Measurements from ENCODE around the gene ZNF641. TPM values are rescaled to one million over a fixed set of nuclear protein-coding genes. Genes with fewer than 3 reads are reported as not detected.
"Not testable (repeated sequence)": the region's sequence is repeated elsewhere in the genome, so short reads cannot be mapped to it uniquely, and the experiment has no call there.

Gene ZNF641
- total RNA-seq, 3 donors from 2014 or later: 12.9 to 20.7 (median 13.5) TPM

DNA sequence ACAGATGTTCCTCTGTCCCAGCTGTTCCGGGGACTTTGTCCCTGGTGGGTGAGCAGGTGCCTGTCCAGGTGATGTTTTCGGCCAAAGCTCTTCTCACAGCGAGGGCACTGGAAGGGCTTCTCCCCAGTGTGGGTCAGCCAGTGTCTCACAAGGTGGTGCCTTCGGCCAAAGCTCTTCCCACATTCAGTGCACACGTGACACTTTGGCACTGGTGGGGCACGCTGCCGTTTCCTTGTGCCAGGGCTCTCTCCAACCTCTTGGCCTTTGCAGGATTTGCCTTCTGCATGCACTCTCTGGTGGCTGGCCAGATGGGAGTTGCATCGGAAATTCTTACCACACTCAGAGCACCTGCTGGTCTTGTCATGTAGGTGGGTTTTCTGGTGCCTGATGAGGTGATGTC is 7.7 kb downstream of the ZNF641 start:
- DNase-seq (no peak), ATAC-seq (no peak)
- Histone ChIP-seq H3K36me3 (ENCODE audit: low read depth) (peaks cover 4% of the 10 kb centered on the region), H3K4me1 (ENCODE audit: low read depth) (no peaks in the 10 kb centered on the region), H3K9me3 (no peaks in the 10 kb centered on the region), H3K4me3 (no peak overlapping the region)
- TF ChIP-seq, protein P1, sequence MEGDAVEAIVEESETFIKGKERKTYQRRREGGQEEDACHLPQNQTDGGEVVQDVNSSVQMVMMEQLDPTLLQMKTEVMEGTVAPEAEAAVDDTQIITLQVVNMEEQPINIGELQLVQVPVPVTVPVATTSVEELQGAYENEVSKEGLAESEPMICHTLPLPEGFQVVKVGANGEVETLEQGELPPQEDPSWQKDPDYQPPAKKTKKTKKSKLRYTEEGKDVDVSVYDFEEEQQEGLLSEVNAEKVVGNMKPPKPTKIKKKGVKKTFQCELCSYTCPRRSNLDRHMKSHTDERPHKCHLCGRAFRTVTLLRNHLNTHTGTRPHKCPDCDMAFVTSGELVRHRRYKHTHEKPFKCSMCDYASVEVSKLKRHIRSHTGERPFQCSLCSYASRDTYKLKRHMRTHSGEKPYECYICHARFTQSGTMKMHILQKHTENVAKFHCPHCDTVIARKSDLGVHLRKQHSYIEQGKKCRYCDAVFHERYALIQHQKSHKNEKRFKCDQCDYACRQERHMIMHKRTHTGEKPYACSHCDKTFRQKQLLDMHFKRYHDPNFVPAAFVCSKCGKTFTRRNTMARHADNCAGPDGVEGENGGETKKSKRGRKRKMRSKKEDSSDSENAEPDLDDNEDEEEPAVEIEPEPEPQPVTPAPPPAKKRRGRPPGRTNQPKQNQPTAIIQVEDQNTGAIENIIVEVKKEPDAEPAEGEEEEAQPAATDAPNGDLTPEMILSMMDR (IDR thresholded peaks at IDR 0.05): no peak
- intact Hi-C loops (cut with DNase I, micrococcal nuclease): no loop called here

DNA sequence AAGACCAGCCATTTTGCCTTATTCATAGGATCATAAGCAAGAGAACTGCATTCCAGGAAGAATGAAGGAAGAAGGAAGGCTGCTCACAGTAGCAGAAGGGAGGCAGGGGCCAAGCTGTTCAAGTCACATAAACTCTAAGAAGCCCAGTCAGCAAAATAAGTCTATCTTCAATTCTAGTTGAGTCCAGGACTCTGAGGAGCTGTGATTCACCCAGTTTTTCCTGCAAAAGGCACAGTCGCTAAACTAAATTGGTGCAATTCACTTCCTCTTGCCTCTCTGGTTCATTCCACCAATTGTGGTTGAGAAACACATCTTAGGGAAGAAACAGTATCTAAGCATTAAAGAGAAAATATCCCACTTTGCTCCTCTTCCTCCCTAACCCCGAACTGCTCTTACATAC is 9.8 kb downstream of the ZNF641 start:
- no peak for ATAC-seq
- intact Hi-C loops (cut with DNase I, micrococcal nuclease): no loop called here
- H3K36me3 ChIP-seq (ENCODE audit: low read depth): peaks cover 4% of the 10 kb centered on the region
- DNase-seq: no peak
- H3K4me3 ChIP-seq: no peak overlapping the region
- H3K4me1 ChIP-seq (ENCODE audit: low read depth): no peaks in the 10 kb centered on the region
- no peaks in the 10 kb centered on the region for H3K9me3 ChIP-seq
- TF ChIP-seq, protein P1 (IDR thresholded peaks at IDR 0.05): no peak

DNA sequence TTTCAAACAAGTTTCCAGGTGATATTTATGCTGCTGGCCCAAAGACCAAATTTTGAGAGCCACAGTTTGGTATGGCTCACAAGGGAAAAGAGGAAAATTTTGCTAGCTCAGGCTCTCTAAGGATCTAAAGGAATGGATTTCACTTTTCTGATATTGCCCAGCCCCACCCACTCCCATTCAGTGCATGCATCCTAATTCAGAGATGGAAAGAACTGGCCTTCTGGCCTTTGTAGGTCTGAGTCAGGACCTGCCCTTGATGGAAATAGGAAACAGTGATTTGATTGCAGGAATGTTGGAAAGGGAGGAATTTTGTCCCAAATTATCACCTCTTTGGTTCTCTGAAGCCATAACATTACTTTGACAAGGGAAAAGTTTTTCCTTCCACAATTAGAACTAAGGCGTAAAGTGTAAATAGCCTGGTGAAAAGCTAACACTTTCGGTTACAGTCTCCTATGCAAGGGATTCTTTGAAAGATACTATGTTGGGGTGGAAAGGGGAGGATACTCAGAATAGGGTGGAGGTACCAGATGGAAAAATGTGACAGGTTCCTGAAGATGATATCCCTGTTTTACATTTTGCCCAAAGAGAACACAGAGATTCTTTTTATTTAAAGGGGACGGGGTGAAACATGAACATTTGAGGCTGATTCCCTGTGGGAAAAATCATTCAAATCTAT is 11.1 kb downstream of the ZNF641 start:
- H3K4me1 ChIP-seq (ENCODE audit: low read depth): no peaks in the 10 kb centered on the region
- intact Hi-C loops (cut with DNase I, micrococcal nuclease): no loop called here
- H3K36me3 ChIP-seq (ENCODE audit: low read depth): peaks cover 4% of the 10 kb centered on the region
- ATAC-seq (no peak), DNase-seq (no peak)
- no peaks in the 10 kb centered on the region for H3K9me3 ChIP-seq
- no peak overlapping the region for H3K4me3 ChIP-seq
- TF ChIP-seq, protein P1 (IDR thresholded peaks at IDR 0.05): no peak

DNA sequence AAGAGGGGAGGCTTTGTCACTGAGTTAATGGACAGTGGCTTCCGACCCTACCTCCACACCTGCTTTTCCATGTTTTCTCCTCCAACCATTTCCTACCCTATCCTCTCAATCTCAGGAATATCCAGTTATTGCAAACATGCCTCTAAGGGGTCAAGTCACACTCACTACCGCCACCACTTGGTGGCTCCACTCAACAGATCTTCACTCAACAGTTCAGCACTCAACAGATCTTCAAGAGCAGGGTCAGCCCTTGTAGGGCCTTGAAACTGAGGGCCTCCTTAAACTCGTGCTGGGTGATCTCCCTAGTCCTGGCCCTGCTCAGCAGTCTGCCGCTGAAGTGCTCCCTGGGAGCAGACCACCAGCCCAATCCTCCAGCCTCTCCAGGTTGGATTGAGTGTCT is 14.2 kb downstream of the ZNF641 start:
- no peaks in the 10 kb centered on the region for H3K36me3 ChIP-seq (ENCODE audit: low read depth)
- DNase-seq: no peak
- TF ChIP-seq, protein P1 (IDR thresholded peaks at IDR 0.05): no peak
- no peaks in the 10 kb centered on the region for H3K9me3 ChIP-seq
- H3K4me3 ChIP-seq: no peak overlapping the region
- no peak for ATAC-seq
- H3K4me1 ChIP-seq (ENCODE audit: low read depth): no peaks in the 10 kb centered on the region
- intact Hi-C loops (cut with DNase I, micrococcal nuclease): no loop called here

DNA sequence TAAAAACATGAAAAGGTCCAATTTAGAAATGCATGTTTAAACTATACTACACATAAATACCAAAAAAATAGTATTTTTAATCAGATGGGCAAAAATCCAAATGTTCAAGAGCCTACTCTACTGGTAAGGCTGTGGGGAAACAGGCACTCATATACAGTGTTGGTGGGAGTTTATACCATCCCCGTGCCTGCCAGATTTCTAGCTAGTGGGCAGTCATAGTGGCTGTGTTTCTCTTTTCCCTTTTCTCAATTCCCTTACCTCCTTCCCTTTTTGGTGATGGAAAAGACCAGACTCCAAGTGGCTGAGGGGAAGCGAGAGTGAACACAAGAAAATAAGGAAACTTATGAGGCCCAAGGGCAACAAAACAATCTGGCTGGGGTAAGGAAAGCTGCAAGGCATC is 14.7 kb downstream of the ZNF641 start:
- Histone ChIP-seq H3K9me3 (no peaks in the 10 kb centered on the region), H3K4me3 (no peak overlapping the region), H3K4me1 (ENCODE audit: low read depth) (no peaks in the 10 kb centered on the region), H3K36me3 (ENCODE audit: low read depth) (no peaks in the 10 kb centered on the region)
- intact Hi-C loops (cut with DNase I, micrococcal nuclease): no loop called here
- ATAC-seq: peak; percentile 12
- TF ChIP-seq, protein P1 (IDR thresholded peaks at IDR 0.05): no peak
- DNase-seq: peak in 1 of 3 donors; percentile 12

DNA sequence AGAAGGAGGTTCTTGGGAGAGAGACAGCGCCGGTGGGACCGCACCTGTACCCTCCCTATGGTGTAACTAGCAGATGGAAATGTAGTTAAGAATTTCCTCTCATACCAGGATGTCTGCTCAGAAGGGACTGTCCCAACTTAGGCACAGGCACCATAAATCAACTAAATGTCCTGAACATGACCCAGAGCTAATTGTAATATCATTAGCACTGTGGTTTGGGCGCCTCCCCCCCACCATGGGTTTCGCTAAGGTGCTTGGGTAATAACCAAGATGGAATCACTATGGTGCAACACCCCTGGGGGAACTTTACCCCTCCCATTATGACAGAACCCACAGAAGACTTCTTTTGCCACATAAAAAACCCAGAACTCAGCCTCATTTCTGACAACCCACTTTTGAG is 15.9 kb downstream of the ZNF641 start:
- ATAC-seq (no peak), DNase-seq (no peak)
- no peaks in the 10 kb centered on the region for H3K36me3 ChIP-seq (ENCODE audit: low read depth)
- intact Hi-C loops (cut with DNase I, micrococcal nuclease): no loop called here
- H3K4me1 ChIP-seq (ENCODE audit: low read depth): no peaks in the 10 kb centered on the region
- TF ChIP-seq, protein P1 (IDR thresholded peaks at IDR 0.05): no peak
- H3K4me3 ChIP-seq: no peak overlapping the region
- H3K9me3 ChIP-seq: no peaks in the 10 kb centered on the region

DNA sequence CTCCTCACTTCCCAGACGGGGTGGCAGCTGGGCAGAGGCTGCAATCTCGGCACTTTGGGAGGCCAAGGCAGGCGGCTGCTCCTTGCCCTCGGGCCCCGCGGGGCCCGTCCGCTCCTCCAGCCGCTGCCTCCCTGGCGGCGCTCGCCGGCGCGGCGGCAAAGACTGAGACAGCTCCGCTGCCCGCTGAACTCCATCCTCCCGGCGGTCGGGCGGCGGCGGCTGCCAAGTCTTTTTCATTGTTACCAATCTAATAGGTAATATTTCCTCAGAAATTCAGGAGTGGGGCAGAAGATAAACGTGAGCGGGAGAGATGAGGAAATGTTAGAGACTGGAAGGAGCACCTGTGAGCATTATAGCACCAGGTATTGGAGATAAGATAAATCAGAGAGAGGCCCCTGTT is 17.0 kb downstream of the ZNF641 start:
- H3K4me1 ChIP-seq (ENCODE audit: low read depth); H3K4me3 ChIP-seq; intact Hi-C loops (cut with DNase I, micrococcal nuclease); ATAC-seq; H3K9me3 ChIP-seq; H3K36me3 ChIP-seq (ENCODE audit: low read depth); DNase-seq: not testable (repeated sequence)
